Psoas muscle (tissue), 8 donors: Measurements from ENCODE around the gene CDH4. TPM values are rescaled to one million over a fixed set of nuclear protein-coding genes. Genes with fewer than 3 reads are reported as not detected.

Experiments
- ATAC-seq, 4 donors: fragments of 200-7000 bp; cut with Tn5 transposase; one replicate each; pipeline ENCODE4 v1.9.1; 2020; ENCODE audit warnings: moderate library complexity in 3 of 4, mild to moderate bottlenecking in 2 of 4
- DNase-seq, 2 donors: peaks; one replicate each; pipeline ENCODE4 v3.0.0-alpha.2; 2020
- H3K27ac ChIP-seq: fragments of 200-600 bp; one replicate; pipeline ENCODE4 v1.8.0; 2022
- H3K27me3 ChIP-seq, 3 donors: fragments of 200-600 bp in 1 of 3; one replicate each; pipeline versions ENCODE4 v1.6.1 to v1.8.0; 2013 to 2022; ENCODE audit warnings: low read length in 2 of 3, mild to moderate bottlenecking in 2 of 3, moderate library complexity in 1 of 3; ENCODE audit not compliant: insufficient read depth in 3 of 3
- H3K36me3 ChIP-seq, 2 donors: fragments of 200-600 bp in 1 of 2; one replicate each; pipeline versions ENCODE4 v1.6.1 to v1.8.0; 2013 to 2022; ENCODE audit warnings: low read depth in 1 of 2, mild to moderate bottlenecking in 1 of 2, moderate library complexity in 1 of 2; ENCODE audit not compliant: insufficient read depth in 1 of 2
- H3K4me1 ChIP-seq: fragments of 200-600 bp; one replicate; pipeline ENCODE4 v1.8.0; 2022
- H3K4me3 ChIP-seq: fragments of 200-600 bp; one replicate; pipeline ENCODE4 v1.8.0; 2022; ENCODE audit warnings: mild to moderate bottlenecking
- H3K9me3 ChIP-seq: fragments of 200-600 bp; one replicate; pipeline ENCODE4 v1.8.0; 2022
- WGBS, 3 donors: extraction: QIAGEN DNeasy Blood & Tissue Kit; methylation state at CpG; one replicate each; pipeline versions ENCODE4 v1.1.6 to v1.1.7; 2013; 5-methylcytosine and 5-hydroxymethylcytosine counted together
- intact Hi-C, 2 donors: fragments of 100-400 bp; cut with DNase I; formaldehyde crosslinking; loops; one replicate each; pipeline versions ENCODE4 v1.11.0 to v1.14.2; 2022
- polyA plus RNA-seq, 3 donors: library from polyadenylated mRNA; stranded (reverse); fragments of 200-250 nt; gene quantifications; one replicate each; pipeline ENCODE4 v1.2.3, GENCODE V29; 2013
- total RNA-seq, 4 donors: library from RNA; stranded (reverse); fragmentation: NEBNext Ultra II Directional in 2 of 4; extraction: Animal tissue kit (Norgen Biotek cat#: 25700) in 2 of 4; gene quantifications; one replicate each; pipeline versions ENCODE4 v1.2.1 to v1.2.4, GENCODE V29; 2021 to 2023
- TF ChIP-seq, protein P1 (sequence below): fragments of 200-600 bp; IDR thresholded peaks from one replicate; pipeline ENCODE4 v1.8.0; 2022; ENCODE audit warnings: antibody characterized with exemption
- donor health status: healthy with polysubstance abuse.
- donor health status: DM: no; HTN: no; CAD: no; lungs with moderate emphysema.
- donor health status: Bipolar disorder and iron deficiency.
- donor health status: healthy.
- donor health status: DM: yes; HTN: yes; CAD: no.
- donor health status: DM: no; HTN: no; CAD: no.
- donor health status: DM: no; HTN: no; CAD: no.
- donor health status: DM: yes; HTN: yes; CAD: no.

CDH4 gene
- total and polyA plus RNA-seq, 7 donors: 0.26 to 1.0 (median 0.34) TPM

DNA sequence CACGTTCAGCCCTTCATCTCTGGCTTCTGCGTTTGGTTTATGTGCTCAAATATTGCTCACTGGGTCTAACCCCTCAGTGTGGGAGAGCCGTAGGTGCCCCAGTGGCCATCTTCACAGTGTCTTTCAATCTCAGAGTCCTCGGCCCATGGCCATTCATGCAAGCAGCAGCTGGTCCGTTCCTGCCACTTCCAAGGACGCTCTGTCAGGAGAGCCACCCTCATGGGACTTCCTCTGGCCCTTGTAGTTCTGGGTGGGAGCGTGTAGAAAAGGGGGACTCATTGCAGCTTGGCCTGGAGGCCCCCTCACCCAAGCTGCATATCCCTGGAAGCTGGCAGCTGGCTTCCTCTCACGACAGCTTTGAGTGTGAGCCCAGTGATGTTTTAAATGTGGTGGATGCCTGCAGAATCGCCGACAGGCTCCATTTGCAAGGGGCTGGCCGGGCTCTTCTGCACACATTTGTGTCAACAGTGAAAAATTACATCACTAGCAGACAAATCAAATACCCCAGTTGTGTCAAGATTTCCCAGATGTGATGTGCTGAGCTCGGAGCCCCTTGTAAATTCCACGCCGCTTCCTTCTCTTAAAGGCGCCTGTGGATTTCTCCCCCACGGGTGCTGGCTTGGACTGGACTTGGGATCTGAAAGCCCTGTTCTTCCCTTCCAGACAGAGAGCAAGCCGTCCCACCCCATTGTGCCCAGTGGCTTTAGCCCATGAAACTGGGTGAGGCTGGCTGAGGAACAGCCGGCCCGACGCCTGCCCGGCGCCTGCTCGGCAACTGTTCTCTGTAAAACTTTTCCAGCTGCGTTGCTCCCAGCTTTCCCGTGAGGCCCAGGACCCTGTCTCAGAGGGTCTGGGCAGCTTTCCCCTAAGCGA lies 453.6 kb downstream of the CDH4 start:
- ATAC-seq (no peak), DNase-seq (peak in 1 of 2 donors; percentile 19)
- Histone ChIP-seq H3K27ac (no peak overlapping the region), H3K4me3 (no peak overlapping the region), H3K27me3 (peaks cover 0 to 4% (median 4%) of the 10 kb centered on the region in 3 donors), H3K4me1 (no peaks in the 10 kb centered on the region), H3K9me3 (no peaks in the 10 kb centered on the region), H3K36me3 (no peaks in the 10 kb centered on the region)
- WGBS, 3 donors: 32 to 45% (median 33%) methylated on average over 26 of the region's 26 CpGs
- TF ChIP-seq, protein P1, sequence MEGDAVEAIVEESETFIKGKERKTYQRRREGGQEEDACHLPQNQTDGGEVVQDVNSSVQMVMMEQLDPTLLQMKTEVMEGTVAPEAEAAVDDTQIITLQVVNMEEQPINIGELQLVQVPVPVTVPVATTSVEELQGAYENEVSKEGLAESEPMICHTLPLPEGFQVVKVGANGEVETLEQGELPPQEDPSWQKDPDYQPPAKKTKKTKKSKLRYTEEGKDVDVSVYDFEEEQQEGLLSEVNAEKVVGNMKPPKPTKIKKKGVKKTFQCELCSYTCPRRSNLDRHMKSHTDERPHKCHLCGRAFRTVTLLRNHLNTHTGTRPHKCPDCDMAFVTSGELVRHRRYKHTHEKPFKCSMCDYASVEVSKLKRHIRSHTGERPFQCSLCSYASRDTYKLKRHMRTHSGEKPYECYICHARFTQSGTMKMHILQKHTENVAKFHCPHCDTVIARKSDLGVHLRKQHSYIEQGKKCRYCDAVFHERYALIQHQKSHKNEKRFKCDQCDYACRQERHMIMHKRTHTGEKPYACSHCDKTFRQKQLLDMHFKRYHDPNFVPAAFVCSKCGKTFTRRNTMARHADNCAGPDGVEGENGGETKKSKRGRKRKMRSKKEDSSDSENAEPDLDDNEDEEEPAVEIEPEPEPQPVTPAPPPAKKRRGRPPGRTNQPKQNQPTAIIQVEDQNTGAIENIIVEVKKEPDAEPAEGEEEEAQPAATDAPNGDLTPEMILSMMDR: no peak
- intact Hi-C loops: no loop called here

DNA sequence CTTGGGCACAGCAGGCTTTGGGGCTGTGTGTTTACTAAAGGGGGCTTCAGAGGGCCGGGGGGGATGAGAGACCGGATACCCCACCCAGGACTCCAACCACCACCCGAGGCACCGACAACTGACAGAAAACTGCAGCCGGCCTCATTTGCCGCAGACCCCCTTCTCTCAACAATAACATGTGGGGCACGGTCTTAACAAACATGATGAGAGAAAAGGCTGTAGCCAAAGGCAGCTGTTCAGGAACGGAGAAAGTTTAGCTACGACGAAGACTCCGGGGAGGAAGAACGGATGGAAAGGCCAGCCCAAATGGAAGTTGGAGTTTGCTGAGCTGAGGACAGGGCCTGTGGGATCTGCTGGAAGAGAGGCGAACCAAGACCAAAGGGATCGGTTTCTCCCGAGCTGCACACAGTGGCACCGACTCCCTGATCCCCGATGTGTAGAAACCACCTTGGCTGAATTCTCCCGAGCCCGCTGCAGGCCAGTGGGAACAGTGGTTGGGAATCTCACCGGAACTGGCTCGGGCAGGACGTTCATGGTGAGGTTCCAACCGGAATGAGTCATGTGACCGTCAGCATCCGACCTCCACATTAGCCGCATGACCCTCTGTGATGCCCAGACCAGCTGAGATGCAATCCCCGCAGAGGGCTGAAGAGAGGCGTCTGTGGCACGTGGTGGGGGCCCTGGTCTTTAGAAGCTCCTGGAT lies 454.3 kb downstream of the CDH4 start:
- Histone ChIP-seq H3K4me3 (no peak overlapping the region), H3K27me3 (peaks cover 0 to 4% (median 4%) of the 10 kb centered on the region in 3 donors), H3K36me3 (no peaks in the 10 kb centered on the region), H3K4me1 (no peaks in the 10 kb centered on the region), H3K27ac (no peak overlapping the region), H3K9me3 (no peaks in the 10 kb centered on the region)
- WGBS, 3 donors: 44 to 62% (median 47%) methylated on average over 29 of the region's 29 CpGs
- TF ChIP-seq, protein P1: no peak
- intact Hi-C loops: no loop called here
- no peak for ATAC-seq
- DNase-seq: no peak

DNA sequence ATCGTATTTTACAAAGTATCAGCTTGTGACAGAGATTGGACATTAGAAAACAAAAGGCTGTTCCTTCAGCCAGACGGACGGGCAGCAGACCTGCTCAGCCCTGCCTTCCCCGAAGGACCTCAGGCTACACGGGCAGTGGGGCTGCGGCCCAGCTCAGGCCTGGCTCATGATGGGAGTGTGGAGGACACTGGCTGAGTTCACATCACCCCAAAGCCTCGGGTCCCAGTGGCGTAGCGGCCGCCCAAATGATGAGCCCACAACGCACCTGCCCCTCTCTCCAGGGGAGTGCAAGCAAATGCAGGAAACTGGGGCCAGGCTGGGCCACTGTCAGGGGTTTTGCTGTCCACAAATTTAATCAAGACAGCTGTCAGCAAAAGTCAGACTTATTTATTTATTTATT lies 456.8 kb downstream of the CDH4 start:
- no peak overlapping the region for H3K4me3 ChIP-seq
- no peaks in the 10 kb centered on the region for H3K36me3 ChIP-seq
- no peak overlapping the region for H3K27ac ChIP-seq
- no peaks in the 10 kb centered on the region for H3K9me3 ChIP-seq
- no peak for DNase-seq
- peaks cover 0 to 4% (median 4%) of the 10 kb centered on the region in 3 donors for H3K27me3 ChIP-seq
- intact Hi-C loops: no loop called here
- TF ChIP-seq, protein P1: no peak
- ATAC-seq: no peak
- H3K4me1 ChIP-seq: no peaks in the 10 kb centered on the region
- 90 to 92% (median 91%) methylated on average over 11 of the region's 11 CpGs for WGBS, 3 donors

DNA sequence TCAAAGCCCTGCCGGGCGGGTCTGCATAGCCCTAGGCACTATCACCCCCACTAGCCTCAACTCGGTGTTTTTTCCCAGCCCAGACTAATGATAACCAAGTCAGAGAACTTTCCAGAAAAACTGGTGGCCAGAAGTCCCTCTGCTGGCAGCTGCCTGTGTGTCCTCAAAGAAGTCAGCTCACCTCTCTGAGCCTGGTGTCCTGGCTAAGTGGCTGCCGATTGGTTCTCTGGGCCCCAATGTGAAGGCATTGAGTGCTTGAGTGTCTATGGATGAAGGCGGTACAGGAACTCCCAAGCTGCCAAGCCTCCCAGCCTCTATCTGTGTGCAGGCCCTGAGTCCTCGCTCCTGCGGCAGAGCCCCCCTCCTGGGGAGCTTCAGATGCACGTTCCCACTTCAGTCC lies 458.0 kb downstream of the CDH4 start:
- Histone ChIP-seq H3K9me3 (no peaks in the 10 kb centered on the region), H3K4me3 (no peak overlapping the region), H3K36me3 (no peaks in the 10 kb centered on the region), H3K27ac (no peak overlapping the region), H3K27me3 (peaks cover 0 to 1% (median 1%) of the 10 kb centered on the region in 3 donors), H3K4me1 (no peaks in the 10 kb centered on the region)
- TF ChIP-seq, protein P1: no peak
- WGBS, 3 donors: 72 to 81% (median 79%) methylated on average over 8 of the region's 8 CpGs
- DNase-seq (no peak), ATAC-seq (no peak)
- intact Hi-C loops: no loop called here
